ENCODE data around the gene PUM1.

Gene PUM1

GRCh38 chr1:30919025-30919881 lies 146.3 kb downstream of the PUM1 start:
- no peaks in the 10 kb centered on the region for H3K36me3 ChIP-seq (ENCODE audit: control insufficient read depth, insufficient read depth, low read length, severe bottlenecking)
- H3K4me1 ChIP-seq (ENCODE audit: control insufficient read depth, insufficient read depth, low read length) = peaks cover 3% of the 10 kb centered on the region
- H3K27me3 ChIP-seq (replicated peaks; ENCODE audit: control insufficient read depth, insufficient read depth, low read length) = no peaks in the 10 kb centered on the region
- H3K9ac ChIP-seq (ENCODE audit: low read length) = no peak overlapping the region
- DNase-seq (ENCODE audit: low read depth) = peak; percentile 41
- H3K9me3 ChIP-seq (ENCODE audit: control insufficient read depth, low read length) = no peaks in the 10 kb centered on the region
- no peak overlapping the region for H3K4me3 ChIP-seq (ENCODE audit: low read length)

- no peak for DNase-seq (ENCODE audit: low read depth)
- Histone ChIP-seq H3K4me1 (ENCODE audit: control insufficient read depth, insufficient read depth, low read length) (peaks cover 3% of the 10 kb centered on the region), H3K36me3 (ENCODE audit: control insufficient read depth, insufficient read depth, low read length, severe bottlenecking) (no peaks in the 10 kb centered on the region), H3K27me3 (replicated peaks; ENCODE audit: control insufficient read depth, insufficient read depth, low read length) (no peaks in the 10 kb centered on the region), H3K4me3 (ENCODE audit: low read length) (no peak overlapping the region), H3K9me3 (ENCODE audit: control insufficient read depth, low read length) (no peaks in the 10 kb centered on the region), H3K9ac (ENCODE audit: low read length) (no peak overlapping the region)
Observed at GRCh38 chr1:30916296-30916695, 149.2 kb downstream of the PUM1 start.

- Histone ChIP-seq H3K4me3 (ENCODE audit: low read length) (no peak overlapping the region), H3K27me3 (replicated peaks; ENCODE audit: control insufficient read depth, insufficient read depth, low read length) (no peaks in the 10 kb centered on the region), H3K36me3 (ENCODE audit: control insufficient read depth, insufficient read depth, low read length, severe bottlenecking) (no peaks in the 10 kb centered on the region), H3K9me3 (ENCODE audit: control insufficient read depth, low read length) (no peaks in the 10 kb centered on the region), H3K4me1 (ENCODE audit: control insufficient read depth, insufficient read depth, low read length) (peaks cover 8% of the 10 kb centered on the region), H3K9ac (ENCODE audit: low read length) (no peak overlapping the region)
- DNase-seq (ENCODE audit: low read depth) = no peak
Observed at GRCh38 chr1:30915491-30916230, 149.9 kb downstream of the PUM1 start.

- Histone ChIP-seq H3K36me3 (ENCODE audit: control insufficient read depth, insufficient read depth, low read length, severe bottlenecking) (no peaks in the 10 kb centered on the region), H3K4me1 (ENCODE audit: control insufficient read depth, insufficient read depth, low read length) (peaks cover 8% of the 10 kb centered on the region), H3K4me3 (ENCODE audit: low read length) (no peak overlapping the region), H3K27me3 (replicated peaks; ENCODE audit: control insufficient read depth, insufficient read depth, low read length) (no peaks in the 10 kb centered on the region), H3K9ac (ENCODE audit: low read length) (no peak overlapping the region), H3K9me3 (ENCODE audit: control insufficient read depth, low read length) (no peaks in the 10 kb centered on the region)
- no peak for DNase-seq (ENCODE audit: low read depth)
Observed at GRCh38 chr1:30914931-30915330, 150.6 kb downstream of the PUM1 start.

DNA sequence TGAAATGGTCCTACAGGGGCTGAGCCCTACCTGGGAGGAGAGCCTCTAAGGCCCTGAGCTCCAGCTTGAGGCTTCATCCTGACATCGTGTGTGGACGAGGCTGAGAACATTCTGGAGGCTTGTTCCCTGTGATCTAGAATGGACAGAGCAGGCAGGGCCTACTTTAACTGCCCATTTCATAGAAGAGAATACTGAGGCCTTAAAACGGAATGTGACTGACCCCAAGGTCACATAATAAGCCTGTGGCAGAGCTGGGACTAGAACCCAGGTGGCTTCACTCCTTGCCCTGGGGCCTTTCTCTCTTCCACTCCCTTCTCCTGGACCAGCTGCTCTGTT lies 151.0 kb downstream of the PUM1 start:
- Histone ChIP-seq H3K36me3 (ENCODE audit: control insufficient read depth, insufficient read depth, low read length, severe bottlenecking) (no peaks in the 10 kb centered on the region), H3K9ac (ENCODE audit: low read length) (no peak overlapping the region), H3K4me1 (ENCODE audit: control insufficient read depth, insufficient read depth, low read length) (peaks cover 8% of the 10 kb centered on the region), H3K4me3 (ENCODE audit: low read length) (no peak overlapping the region), H3K9me3 (ENCODE audit: control insufficient read depth, low read length) (no peaks in the 10 kb centered on the region), H3K27me3 (replicated peaks; ENCODE audit: control insufficient read depth, insufficient read depth, low read length) (no peaks in the 10 kb centered on the region)
- DNase-seq (ENCODE audit: low read depth) = no peak

DNA sequence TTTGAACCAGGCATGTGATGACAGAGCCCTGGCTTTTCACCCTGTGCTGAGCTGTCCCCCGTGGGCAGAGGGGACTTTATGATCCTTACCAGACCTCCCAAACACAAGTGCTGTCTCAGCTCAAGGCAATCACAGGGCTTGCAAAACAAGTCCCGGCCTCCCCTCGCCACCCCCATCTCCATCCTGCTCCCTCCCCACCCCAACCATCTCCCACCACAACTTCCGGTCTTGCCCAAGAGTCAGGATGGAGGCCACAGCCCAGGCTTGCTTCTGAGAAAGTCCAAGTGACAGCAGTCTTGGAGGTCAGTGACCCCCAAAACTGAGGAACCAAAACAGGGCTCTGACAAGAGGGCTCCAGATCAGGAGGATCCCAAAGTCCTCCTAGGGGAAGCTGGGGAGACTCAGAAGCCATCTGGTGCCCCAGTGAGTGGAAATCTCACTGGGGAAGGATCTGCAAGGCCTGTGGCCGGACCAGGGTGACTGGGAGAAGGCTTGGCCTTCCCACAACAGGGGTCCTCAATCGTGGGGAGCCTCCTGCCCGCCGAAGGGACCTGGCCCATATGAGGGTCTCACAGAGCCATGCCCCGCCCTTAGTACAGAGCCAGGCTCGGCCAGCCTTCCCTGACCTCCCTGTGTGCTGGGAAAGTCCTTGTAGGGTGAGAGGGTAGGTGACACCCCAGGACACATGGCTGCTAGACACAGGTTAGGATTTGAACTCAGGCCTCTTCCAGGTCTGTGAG lies 152.4 kb downstream of the PUM1 start:
- Histone ChIP-seq H3K4me1 (ENCODE audit: control insufficient read depth, insufficient read depth, low read length) (peaks cover 13% of the 10 kb centered on the region), H3K27me3 (replicated peaks; ENCODE audit: control insufficient read depth, insufficient read depth, low read length) (no peaks in the 10 kb centered on the region), H3K9ac (ENCODE audit: low read length) (no peak overlapping the region), H3K4me3 (ENCODE audit: low read length) (no peak overlapping the region), H3K9me3 (ENCODE audit: control insufficient read depth, low read length) (no peaks in the 10 kb centered on the region), H3K36me3 (ENCODE audit: control insufficient read depth, insufficient read depth, low read length, severe bottlenecking) (no peaks in the 10 kb centered on the region)
- no peak for DNase-seq (ENCODE audit: low read depth)

DNA sequence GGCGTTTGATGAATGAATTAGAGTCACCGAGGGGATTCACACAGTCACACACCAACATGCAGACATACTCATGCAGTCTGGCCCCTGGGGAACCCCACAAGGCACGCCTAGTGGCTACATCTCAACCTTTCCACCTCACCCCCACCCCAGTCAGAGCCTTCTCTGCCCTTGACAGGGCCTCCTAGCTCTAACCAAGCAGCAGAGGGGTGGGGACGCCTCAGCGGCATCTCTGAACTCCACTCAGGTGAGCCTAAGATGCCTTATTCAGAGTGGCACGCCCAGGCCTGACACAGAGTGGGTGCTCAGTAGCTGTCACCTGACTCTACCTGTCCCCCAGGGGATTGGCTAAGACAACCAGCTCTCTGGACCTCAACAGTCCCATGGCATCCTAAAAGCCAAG lies 153.3 kb downstream of the PUM1 start:
- Histone ChIP-seq H3K36me3 (ENCODE audit: control insufficient read depth, insufficient read depth, low read length, severe bottlenecking) (no peaks in the 10 kb centered on the region), H3K9ac (ENCODE audit: low read length) (no peak overlapping the region), H3K4me1 (ENCODE audit: control insufficient read depth, insufficient read depth, low read length) (peaks cover 17% of the 10 kb centered on the region), H3K4me3 (ENCODE audit: low read length) (no peak overlapping the region), H3K9me3 (ENCODE audit: control insufficient read depth, low read length) (no peaks in the 10 kb centered on the region), H3K27me3 (replicated peaks; ENCODE audit: control insufficient read depth, insufficient read depth, low read length) (no peaks in the 10 kb centered on the region)
- no peak for DNase-seq (ENCODE audit: low read depth)

GRCh38 chr1:30911059-30911954 lies 154.2 kb downstream of the PUM1 start:
- Histone ChIP-seq H3K9me3 (ENCODE audit: control insufficient read depth, low read length) (no peaks in the 10 kb centered on the region), H3K4me3 (ENCODE audit: low read length) (no peak overlapping the region), H3K4me1 (ENCODE audit: control insufficient read depth, insufficient read depth, low read length) (peaks cover 21% of the 10 kb centered on the region), H3K36me3 (ENCODE audit: control insufficient read depth, insufficient read depth, low read length, severe bottlenecking) (no peaks in the 10 kb centered on the region), H3K9ac (ENCODE audit: low read length) (peak overlapping the region; percentile 12), H3K27me3 (replicated peaks; ENCODE audit: control insufficient read depth, insufficient read depth, low read length) (no peaks in the 10 kb centered on the region)
- DNase-seq (ENCODE audit: low read depth) = peak; percentile 95

GRCh38 chr1:30909365-30910068 lies 156.0 kb downstream of the PUM1 start:
- Histone ChIP-seq H3K9ac (ENCODE audit: low read length) (peak overlapping the region; percentile 84), H3K27me3 (replicated peaks; ENCODE audit: control insufficient read depth, insufficient read depth, low read length) (no peaks in the 10 kb centered on the region), H3K36me3 (ENCODE audit: control insufficient read depth, insufficient read depth, low read length, severe bottlenecking) (no peaks in the 10 kb centered on the region), H3K4me3 (ENCODE audit: low read length) (peak overlapping the region; percentile 79), H3K4me1 (ENCODE audit: control insufficient read depth, insufficient read depth, low read length) (peaks cover 21% of the 10 kb centered on the region), H3K9me3 (ENCODE audit: control insufficient read depth, low read length) (no peaks in the 10 kb centered on the region)
- no peak for DNase-seq (ENCODE audit: low read depth)

- DNase-seq (ENCODE audit: low read depth) = peak; percentile 78
Observed at GRCh38 chr1:30908696-30909364, 156.7 kb downstream of the PUM1 start, which contains the start of gene SDC3. Gene SDC3, minus strand, starts transcription at chr1:30908758. Its CDS starts 172 bp downstream, at chr1:30908586.

More at GRCh38 chr1:30908696-30909364, 156.7 kb downstream of the PUM1 start, which contains the start of gene SDC3:
- H3K4me3 ChIP-seq (ENCODE audit: low read length) = peak within 1 kb of the TSS; percentile 85
- H3K36me3 ChIP-seq (ENCODE audit: control insufficient read depth, insufficient read depth, low read length, severe bottlenecking) = no peaks in the 10 kb centered on the region
- H3K4me1 ChIP-seq (ENCODE audit: control insufficient read depth, insufficient read depth, low read length) = peaks cover 21% of the 10 kb centered on the region
- H3K27me3 ChIP-seq (replicated peaks; ENCODE audit: control insufficient read depth, insufficient read depth, low read length) = no peaks in the 10 kb centered on the region
- H3K9ac ChIP-seq (ENCODE audit: low read length) = peak within 1 kb of the TSS; percentile 87
- H3K9me3 ChIP-seq (ENCODE audit: control insufficient read depth, low read length) = no peaks in the 10 kb centered on the region

Measured in adipocyte (in vitro differentiated cells).